HG02798 (cell line): ENCODE results near the gene ADORA3.
"Not testable (repeated sequence)": the region's sequence is repeated elsewhere in the genome, so short reads cannot be mapped to it uniquely, and the experiment has no call there.

Experiments used
- ATAC-seq: cut with Tn5 transposase; IDR thresholded peaks from one replicate; pipeline ENCODE4 v1.9.1; 2021; ENCODE audit warnings: mild to moderate bottlenecking; ENCODE audit not compliant: unreplicated experiment, poor library complexity

The ADORA3 gene

DNA sequence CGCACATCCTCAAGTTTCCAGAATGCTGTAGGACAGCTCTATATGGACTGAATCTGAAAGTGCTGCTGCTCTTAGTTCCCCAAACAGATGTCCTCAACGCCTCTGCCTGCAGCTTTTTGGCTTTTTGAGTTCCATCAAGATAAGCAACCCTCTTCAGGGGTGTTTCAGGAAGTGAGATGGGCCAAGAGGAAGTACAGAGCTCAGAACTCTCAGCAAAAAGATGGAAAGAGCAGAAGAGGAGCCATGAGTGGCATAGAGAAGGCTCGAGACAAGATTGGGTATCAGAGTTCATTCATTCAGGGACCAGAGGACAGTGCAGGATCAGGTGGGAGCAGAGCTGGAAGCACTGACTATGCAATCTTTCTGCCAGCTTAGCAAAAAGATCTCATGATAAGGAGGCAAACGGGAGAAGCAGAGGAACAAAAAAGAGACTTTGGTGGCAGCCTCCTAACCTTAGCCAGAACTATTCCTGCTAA lies at the start of gene ADORA3, which contains the start of gene TMIGD3:
Gene ADORA3 (minus strand): TSS at position 49 of the 476 bp plus-strand sequence. CDS start 279 bp downstream, outside the sequence.
Gene TMIGD3 (minus strand): TSS at position 49 of the 476 bp plus-strand sequence. CDS start 279 bp downstream, outside the sequence.
- no peak for ATAC-seq

DNA sequence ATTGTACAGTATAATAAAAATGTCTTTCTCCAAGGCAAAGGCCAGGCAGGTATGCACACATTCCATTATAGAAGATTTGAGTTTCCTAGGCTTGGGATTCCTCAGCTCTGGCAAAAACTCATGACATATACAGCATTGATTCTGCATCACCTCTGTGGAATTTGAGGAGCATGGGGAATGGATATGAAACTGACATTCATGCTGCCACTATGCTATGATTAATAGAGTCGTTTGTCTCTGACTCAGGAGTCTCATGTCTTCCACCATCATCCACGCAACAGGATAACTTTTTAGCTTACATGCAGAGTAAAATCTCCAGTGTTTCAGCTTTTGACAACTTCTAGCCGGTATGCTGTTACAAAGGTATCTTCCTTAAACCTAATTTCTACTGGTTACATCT lies 49.8 kb upstream of the ADORA3 start:
- ATAC-seq = no peak

DNA sequence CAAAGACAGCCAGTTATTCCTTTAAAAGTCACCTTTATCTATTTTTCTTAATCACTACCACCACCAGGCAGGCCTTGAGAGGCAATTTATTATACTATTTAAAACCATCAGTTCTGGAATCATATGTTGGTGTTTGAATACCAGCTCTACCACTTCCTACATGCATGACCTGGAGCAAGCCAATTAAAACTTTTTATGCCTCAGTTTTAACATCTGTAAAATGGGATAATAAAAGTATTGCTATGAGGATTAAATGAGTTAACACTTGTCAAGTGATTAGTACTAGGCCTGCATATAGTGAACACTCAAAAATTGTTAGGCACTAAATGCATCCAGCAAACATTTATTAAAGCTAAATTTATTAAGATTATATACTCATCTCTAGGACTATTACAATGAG lies 49.2 kb upstream of the ADORA3 start:
- no peak for ATAC-seq

DNA sequence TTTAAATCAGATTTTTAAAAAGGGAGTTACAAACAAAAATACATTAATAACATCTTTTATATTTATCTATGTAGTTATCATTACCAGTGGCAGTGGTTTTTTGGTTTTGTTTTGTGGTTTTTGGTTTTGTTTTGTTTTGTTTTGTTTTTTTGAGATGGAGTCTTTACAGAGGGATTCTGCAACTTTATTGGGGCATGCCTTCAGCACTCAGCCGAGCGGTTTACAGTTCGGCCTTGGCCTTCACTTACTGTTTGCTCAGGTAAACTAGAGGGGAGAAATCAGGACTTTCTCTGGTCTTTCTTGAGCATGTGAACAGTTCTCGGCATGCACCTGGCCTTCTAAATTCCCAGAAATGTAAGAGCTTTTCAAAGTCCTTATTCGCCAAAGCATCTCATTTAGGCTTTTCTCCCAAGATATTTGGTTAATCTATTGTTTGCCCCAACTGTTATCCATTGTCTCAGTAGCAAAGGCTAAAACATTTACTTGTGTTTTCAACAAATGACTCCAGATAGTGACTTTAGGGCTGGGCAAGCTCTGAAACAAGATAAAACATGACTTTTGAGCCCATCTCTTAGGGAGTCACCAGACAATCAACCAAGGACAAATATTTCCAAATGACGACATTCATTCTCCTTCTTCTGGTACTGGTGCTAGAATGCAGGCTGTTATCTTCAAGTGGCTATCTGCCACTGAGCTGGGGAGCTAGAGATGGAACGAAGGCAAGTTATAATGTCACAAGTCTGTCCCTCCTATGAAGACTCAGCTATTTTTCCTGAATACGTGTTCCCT lies 48.4 kb upstream of the ADORA3 start:
- no peak for ATAC-seq

DNA sequence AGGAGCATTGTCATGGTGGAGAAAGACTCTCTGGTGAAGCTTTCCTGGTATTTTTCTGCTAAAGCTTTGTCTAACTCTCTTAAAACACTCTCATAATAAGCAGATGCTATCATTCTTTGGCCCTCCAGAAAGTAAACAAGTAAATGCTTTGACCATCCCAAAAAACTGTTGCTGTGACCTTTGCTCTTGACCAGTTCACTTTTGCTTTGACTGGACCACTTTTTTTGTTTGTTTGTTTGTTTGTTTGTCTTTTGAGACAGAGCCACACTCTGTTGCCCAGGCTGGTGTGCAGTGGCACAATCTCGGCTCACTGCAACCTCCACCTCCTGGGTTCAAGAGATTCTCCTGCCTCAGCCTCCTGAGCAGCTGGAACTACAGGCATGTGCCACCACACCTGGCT lies 44.4 kb upstream of the ADORA3 start:
- ATAC-seq = not testable (repeated sequence)

DNA sequence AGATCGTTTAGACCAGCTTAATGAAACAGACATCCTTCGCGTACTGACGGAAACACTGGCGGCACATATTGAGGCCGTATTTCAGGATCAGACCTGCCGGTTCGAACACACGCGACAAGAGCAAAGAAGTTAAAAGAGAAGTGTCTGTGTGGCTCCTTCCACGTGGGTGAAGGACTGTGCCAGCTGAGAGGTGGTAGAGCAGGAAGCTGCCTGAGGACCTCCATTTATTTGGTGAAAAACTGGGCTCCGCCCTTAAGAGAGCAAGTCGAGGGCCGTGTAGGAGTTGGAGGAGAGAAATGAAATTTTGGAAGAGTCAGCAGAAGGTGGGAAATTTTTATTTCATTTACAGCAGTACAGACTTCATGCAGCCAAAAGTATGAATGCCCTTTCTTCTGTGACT lies 38.8 kb upstream of the ADORA3 start:
- ATAC-seq = no peak

DNA sequence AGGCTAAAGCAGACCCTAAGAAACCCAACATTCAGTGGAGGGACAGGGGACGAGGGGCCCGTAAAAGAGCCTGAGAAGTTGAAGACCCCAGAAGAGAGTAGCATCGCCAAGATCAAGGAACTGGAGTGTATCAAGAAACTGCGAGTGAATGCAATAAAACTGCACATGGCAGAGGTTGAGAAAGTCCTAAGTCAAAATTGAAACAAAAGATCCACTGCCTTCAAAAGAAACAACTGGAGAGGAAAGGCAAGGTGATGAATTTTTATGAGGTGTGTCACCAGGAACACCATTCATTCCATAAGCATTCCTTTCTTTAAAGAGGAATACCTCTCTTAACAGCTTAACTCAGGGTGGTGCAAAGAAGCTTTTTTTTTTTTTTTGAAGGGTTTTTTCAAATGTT lies 38.3 kb upstream of the ADORA3 start:
- ATAC-seq = no peak

DNA sequence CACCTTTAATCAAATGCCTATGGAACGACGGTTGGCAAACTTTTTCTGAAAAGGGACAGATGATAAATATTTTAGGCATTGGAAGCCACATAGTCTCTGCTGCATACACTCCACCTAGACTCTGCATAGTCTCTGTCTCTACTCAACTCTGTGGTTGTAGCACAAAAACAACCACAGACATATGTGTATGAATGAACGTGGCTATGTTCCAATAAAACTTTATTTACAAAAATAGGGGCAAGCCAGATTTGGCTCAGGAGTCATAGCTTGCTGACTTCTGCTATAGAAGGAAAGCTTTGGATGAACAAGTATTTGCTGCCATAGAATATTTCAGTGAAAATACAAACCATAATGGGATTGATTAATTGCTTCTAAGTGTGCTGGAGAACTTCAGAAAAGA lies 37.5 kb upstream of the ADORA3 start:
- no peak for ATAC-seq

DNA sequence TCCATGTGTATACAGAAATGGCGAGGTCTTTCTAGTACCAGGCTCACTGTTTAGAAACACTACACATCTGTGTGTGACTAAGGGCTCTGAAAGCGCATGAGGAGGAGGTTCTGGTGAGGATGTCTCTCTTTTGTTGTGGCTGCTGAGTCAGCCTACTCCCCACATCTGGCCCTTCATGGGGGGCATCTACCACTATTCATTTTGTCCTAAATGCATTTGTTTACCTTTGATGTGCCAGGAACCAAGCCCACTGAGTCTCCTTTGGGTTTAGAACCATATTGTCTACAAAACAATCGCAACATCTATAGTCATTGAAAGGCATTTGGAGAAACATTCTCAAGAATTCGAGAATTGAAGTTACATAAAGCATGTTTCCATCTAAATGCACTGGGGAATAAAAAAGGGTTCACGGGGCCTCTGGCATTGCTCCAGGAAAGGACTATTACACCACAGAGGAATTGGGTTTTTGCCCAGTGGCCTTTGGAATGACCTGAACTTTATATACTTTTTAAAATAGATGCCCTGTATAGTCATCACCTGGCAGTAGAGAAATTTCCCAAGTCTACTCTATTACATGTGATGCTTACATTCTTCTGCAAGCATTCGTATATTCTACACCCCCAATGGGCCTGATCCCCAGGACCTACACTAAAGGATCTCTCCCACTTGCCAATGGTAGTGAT lies 35.1 kb upstream of the ADORA3 start:
- ATAC-seq = no peak

DNA sequence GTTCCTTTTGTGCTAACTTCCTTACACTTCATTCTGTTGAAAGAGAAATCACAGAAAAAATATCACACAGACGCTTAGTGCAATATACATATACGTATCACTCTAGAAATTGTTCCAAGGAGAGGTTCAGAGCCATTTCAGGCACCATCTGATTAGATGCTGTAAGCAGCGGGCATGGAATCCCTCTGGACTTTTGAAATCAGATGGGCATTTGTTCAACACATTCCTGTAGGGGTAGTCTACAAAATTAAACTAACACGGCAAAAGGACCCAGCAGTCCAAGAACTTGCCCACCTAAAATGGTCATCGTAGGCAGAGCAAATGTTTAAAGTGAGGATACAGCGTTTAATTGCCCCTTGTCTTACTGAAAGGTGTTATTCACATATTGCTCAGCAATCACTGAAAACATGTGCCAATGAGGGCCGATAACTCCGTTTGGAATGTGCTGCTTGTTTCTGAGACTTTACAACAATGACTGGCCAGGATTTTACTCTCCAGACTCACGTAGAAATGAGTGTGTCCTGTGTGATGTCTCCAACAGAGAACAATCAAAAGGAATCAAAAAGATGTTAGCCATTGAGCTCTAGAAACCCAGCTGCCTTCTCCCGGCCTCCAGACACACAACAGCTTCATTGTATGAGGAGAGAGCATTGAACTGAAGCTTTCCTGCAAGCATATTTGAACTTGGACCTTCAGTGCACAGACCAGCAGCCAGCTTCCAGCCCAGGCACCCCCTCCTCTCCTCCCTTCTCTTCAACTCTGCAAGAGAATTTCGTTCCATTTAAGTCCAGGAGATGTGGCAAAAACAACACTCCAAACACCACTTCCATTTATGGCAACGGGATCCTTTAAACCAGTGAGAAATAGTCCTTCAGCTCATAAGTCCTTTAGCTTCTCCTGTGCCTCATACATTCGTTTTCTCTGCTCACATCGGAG lies 32.1 kb upstream of the ADORA3 start:
- no peak for ATAC-seq

DNA sequence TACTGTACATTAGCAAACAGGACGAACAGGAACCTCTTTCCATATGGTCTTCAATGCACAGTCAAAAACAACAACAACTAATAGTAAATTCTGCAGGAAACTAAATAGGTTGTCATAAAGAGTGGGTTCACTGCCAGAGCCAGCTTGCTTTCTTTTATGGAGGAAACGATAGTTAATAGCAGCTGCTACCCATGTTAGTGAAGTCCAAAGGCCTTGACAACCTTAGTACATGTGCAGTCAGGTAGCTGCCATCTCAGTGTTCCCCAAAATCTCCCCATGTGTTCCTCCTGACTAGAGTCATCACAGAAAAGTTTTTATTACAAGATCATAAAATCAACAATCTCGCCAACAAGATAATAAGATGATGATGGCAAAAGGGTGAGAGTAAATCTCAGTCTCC lies 16.6 kb upstream of the ADORA3 start:
- ATAC-seq = no peak

DNA sequence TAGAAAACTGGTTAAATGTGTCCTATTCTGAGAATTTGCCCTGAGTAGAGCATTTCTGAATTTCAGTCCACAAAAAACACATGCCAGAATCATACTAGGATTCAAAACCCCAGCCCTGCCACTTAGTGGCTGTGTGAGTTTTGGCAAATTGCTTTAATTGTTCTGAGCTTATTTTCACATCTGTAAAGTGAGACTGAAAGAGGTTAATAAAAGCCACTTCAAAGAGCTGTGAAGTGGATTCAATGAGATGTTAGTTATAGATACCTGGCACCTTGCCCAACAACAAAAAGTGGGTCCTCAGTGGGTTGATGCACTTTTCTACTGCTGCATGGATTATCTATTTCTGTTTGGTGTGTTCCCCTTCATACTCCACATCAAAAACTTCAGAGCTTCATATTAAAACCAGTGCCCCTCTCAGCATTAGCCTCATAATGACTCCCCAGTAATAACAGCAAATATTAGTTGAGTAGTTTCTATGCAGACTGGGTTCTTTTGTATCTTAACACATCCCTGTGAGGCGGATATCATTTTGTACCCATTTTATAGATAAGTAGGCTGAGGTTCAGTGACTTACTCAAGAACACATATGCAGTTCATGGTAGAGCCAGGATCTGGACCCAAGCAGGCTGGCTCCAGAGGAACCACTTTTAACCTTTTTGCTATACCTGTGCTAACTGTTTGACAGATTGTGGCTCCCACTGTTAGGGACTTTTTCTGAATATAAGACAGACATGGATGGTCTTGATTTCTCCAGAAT lies 14.2 kb upstream of the ADORA3 start:
- no peak for ATAC-seq

DNA sequence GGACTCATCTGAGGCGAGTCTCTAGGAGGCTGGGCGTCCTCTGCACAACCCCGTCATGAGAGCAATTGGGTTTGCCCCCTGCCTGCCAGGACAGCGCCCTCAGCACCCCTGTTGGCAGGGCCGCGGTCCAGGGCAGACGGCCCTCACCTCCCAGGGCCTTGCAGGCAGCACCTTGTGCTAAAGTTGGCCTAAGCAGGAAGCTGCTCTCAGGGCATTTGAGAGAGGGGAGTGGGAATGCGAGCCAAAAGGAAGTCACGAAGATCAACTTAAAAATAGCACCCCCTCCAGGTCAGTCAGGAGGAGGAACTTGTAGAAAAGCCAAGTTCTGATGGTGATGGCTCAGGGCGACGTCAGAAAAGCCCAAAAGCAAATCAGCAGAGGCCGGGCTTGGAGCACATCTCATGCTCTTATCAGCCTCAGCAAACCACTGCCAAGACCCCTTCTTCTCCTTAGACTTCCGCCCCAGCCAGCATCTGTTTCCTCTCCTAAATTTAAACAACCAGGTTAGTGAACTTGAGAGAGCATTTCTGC lies 12.6 kb upstream of the ADORA3 start:
- ATAC-seq = peak; percentile 45

DNA sequence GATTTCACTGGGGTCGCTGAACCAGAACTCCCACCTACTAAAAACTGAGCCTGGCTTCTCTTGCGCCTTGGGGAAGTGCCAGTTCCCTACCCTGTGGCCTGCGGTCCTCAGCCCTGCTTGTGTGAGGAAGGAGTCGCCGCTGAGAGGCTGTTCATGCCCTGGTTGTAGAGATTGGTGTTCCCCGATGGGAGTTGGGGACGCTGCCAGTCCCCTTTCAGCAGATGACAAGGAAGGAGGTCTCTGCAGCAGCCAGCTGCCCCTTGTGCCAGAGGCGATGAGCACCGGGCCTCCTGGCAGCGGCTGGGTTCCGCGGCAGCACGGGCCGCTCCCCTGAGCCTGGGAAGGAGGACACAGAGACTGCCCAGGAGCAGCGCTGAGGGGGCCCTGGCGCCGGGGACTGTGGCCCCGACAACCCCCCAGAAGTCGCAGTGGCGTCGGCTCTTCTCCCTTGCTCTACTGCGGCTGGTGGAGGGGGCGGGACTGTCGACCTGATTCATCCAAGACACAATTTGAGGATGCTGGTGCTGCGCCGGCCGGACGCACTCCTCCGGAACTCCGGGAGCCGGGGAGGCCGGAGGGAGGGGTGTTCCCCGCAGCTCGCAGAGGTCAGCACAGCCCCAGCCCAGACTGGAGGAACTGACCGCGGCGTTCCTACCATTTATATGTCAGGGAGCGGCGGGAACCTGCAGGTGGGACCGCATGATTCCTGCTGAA lies 12.0 kb upstream of the ADORA3 start:
- no peak for ATAC-seq

DNA sequence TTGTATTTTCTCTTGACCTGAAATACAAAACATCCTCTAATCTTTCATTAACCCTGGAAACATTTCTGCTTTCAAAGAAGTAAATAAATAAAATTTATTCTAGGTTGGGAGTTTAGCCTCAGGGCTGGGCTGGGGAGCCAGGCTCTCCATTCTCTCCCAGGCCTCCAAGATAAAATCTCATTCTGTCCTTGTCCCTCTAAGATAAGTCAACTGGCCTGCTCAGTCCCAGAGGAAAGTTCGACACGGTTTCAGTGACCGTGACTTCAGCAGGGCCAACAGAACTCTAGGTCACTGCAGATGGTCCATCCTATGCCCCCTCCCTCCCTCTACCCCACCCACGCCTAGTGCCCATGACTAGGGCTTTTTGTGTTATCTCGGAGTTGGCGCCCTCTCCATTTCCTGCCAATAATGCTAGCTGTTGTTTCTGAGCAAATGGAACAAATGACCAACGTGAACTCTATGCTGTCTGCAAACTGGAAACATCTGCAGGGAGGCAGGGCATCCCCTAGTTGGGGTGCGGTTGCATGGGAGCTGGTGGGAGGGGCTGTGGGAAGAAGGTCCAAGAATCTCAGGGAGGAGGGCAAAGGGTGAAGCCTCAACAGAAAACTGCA lies 10.1 kb upstream of the ADORA3 start:
- no peak for ATAC-seq

DNA sequence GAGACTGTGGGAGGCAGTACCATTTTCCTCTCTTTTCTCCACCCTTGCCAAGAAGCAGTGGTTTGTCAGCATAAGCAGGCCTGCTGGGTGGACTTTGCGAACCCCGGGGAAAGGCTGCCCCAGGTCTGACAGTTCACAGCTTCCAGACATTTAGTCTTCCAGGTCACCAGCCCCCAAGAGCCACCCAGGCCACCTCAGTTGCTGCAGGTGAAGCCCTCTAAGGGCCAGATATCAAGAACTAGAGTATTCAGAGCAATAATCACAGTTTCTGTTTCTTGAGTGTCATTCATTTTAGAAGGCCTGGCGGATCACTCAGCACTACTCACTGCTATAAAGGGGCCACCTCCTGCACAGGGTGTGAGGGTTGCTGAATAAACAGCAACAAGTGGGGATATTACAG lies 9.5 kb upstream of the ADORA3 start:
- no peak for ATAC-seq

DNA sequence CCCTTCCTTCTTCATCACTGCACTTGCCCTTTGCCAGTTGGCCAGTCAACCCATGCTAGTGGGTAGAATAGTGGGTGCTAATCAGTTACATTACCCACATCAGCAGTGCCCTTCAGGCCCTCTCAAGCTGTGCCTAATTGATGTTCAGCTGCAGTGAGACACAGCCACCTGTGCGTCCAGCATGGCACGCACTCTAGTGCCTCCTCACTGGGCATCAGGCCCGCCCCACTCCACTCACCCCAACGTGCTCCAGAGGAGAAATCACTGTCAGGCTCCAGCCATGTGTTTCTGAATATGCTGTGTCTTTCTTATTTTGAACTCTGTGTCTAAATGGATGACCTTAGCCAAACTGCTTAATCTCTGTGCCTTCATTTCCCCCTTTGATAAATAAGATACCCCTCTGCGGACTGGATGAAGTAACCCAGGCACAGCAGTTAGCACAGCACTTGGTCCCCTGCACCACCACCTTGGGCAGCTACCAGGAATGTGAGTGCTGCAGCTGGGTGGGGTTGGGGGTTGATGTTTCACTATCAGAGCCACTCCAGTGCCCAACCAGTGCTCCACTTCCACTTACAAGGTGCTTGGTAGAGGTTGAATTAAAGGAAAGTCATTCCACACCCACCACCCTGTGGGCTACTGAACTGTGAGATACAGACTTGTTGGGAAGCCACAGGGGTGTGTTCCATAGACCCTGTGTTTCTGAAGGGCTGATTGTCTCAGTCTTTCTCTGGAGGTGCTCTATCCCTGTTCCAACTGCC lies 8.9 kb upstream of the ADORA3 start:
- no peak for ATAC-seq

DNA sequence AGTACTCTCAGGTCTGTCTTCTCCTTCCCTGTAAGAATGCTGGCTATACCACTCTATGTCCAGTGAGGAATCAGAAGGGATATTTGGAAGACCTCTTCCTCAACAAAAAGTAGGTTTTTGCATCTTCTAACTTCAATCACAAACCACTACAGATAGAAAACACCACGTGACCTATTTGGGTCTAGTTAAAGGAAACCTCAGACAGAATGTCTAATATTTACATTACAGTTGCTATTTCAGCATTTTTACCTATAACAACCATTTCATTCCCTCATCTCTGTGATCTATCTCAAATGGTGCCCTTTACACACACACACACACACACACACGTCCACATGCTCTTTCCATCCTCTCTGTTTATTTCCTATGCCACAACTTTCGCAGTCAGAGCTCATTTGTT lies 7.9 kb upstream of the ADORA3 start:
- ATAC-seq = no peak
